Right lobe of liver (tissue), 6 donors: ENCODE measurements around the gene ARHGEF18. TPM values are rescaled to one million over a fixed set of nuclear protein-coding genes. Genes with fewer than 3 reads are reported as not detected.
A peak's percentile ranks its signal among the peaks of the same experiment; 100 is the strongest.

Source experiments
- ATAC-seq, 4 donors: fragments of 200-7000 bp; cut with Tn5 transposase; one replicate each; pipeline ENCODE4 v1.9.1; 2020; ENCODE audit warnings: mild to moderate bottlenecking in 4 of 4, moderate library complexity in 4 of 4
- DNase-seq, 3 donors: peaks; one replicate each; pipeline ENCODE4 v3.0.0-alpha.2; 2020
- H3K27ac ChIP-seq, 3 donors: fragments of 200-600 bp; one replicate each; pipeline ENCODE4 v1.8.0; 2022
- H3K27me3 ChIP-seq, 2 donors: fragments of 200-600 bp; one replicate each; pipeline ENCODE4 v1.8.0; 2022
- H3K36me3 ChIP-seq, 4 donors: fragments of 200-600 bp; sonication (generic) in 1 of 4; one replicate each; pipeline versions ENCODE4 v1.5.1 to v1.8.0; 2017 to 2022; ENCODE audit warnings: control low read depth in 1 of 4
- H3K4me1 ChIP-seq, 4 donors: fragments of 200-600 bp; sonication (generic) in 1 of 4; one replicate each; pipeline versions ENCODE4 v1.5.1 to v1.8.0; 2017 to 2022; ENCODE audit warnings: control low read depth in 1 of 4
- H3K4me3 ChIP-seq, 3 donors: fragments of 200-600 bp; one replicate each; pipeline ENCODE4 v1.8.0; 2022
- H3K9me3 ChIP-seq, 4 donors: fragments of 200-600 bp; sonication (generic) in 1 of 4; one replicate each; pipeline versions ENCODE4 v1.5.1 to v1.8.0; 2017 to 2022; ENCODE audit warnings: control low read depth in 1 of 4
- POLR2A ChIP-seq: fragments of 450-650 bp; IDR thresholded peaks from one replicate; pipeline ENCODE4 v1.6.1; 2017; ENCODE audit warnings: antibody characterized with exemption, mild to moderate bottlenecking
- WGBS: methylation state at CpG from one replicate; pipeline ENCODE4 v1.1.6; 2018; ENCODE audit warnings: low coverage, low lambda C conversion rate; ENCODE audit not compliant: insufficient coverage; ENCODE audit errors: missing lambda C conversion rate; 5-methylcytosine and 5-hydroxymethylcytosine counted together
- intact Hi-C, 2 donors: fragments of 100-400 bp; cut with DNase I; formaldehyde crosslinking; loops; one replicate each; pipeline versions ENCODE4 v1.11.2 to v1.14.1; 2022
- long read RNA-seq: library from polyadenylated mRNA; unstranded; transcript quantifications from one replicate; pipeline ENCODE4 v2.0.0, GENCODE V29; 2019
- total RNA-seq, 6 experiments: library from RNA; depleted of rRNA in 2 of 6; stranded (reverse); fragments of >200 nt in 2 of 6; fragmentation: NEBNext Ultra II Directional in 3 of 6; extraction: Animal tissue kit (Norgen Biotek cat#: 25700) in 3 of 6; gene quantifications; one replicate each; pipeline versions ENCODE4 v1.1.0 to v1.2.4, GENCODE V29; 2016 to 2023
- TF ChIP-seq, protein P1 (sequence below), 4 donors: fragments of 200-600 bp in 3 of 4; fragments of 450-650 bp in 1 of 4; IDR thresholded peaks; one replicate each; pipeline versions ENCODE4 v1.5.1 to v1.8.0; 2016 to 2022; ENCODE audit warnings: antibody characterized with exemption in 4 of 4, mild to moderate bottlenecking in 2 of 4
- donor health status: DM: no; HTN: yes; CAD: no.
- donor health status: DM: no; HTN: no; CAD: no.
- donor health status: DM: no; HTN: no; CAD: no.
- donor health status: DM: no; HTN: yes; CAD: no.
- donor health status: DM: no; HTN: yes; CAD: no.

The ARHGEF18 gene
- total RNA-seq, result 10 to 100 TPM; 15.1 to 19.2 (median 17.7) TPM
- long read RNA-seq, partial matches to known transcripts, result 1 of 1 reads
- long read RNA-seq, other reads (novel, unspliced or antisense), result 0 of 1 reads

DNA sequence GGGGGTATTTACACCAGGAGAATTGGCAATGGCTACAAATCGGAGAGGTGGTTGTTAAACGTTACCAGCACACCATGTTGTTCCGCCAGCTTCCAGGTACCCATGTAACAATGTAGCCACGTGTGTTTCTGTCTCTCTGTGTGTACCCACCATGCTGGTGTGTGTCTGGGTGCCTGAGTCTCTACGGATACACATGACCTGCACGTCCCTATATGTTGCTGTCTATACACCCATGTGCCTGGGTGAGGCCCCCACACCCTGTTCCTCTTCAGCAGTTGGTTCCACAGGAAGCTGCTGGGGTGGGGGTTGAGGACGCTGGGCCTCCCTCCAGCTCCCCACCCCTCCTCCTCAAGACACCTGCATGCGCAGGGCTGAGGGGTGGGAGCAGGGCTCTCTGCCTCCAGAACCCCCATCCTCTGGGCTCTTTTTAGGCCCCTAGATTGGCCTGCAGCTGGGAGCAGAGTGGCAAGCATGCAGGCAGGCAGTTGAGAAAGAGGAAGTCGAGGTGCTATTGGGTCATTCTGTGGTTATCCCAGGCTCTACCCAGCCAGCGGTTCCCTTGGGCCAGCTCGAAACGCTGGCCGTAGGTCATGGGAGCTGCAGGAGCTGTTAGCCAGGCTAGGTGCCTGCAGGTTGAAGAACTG, at the start of gene ARHGEF18:
ARHGEF18 (plus strand) TSS at position 351 of the 644 bp plus-strand sequence. CDS start 13,954 bp downstream, outside the sequence.
- TF ChIP-seq, protein P1, sequence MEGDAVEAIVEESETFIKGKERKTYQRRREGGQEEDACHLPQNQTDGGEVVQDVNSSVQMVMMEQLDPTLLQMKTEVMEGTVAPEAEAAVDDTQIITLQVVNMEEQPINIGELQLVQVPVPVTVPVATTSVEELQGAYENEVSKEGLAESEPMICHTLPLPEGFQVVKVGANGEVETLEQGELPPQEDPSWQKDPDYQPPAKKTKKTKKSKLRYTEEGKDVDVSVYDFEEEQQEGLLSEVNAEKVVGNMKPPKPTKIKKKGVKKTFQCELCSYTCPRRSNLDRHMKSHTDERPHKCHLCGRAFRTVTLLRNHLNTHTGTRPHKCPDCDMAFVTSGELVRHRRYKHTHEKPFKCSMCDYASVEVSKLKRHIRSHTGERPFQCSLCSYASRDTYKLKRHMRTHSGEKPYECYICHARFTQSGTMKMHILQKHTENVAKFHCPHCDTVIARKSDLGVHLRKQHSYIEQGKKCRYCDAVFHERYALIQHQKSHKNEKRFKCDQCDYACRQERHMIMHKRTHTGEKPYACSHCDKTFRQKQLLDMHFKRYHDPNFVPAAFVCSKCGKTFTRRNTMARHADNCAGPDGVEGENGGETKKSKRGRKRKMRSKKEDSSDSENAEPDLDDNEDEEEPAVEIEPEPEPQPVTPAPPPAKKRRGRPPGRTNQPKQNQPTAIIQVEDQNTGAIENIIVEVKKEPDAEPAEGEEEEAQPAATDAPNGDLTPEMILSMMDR (IDR thresholded peaks at IDR 0.05), result no peak
- no peak for TF ChIP-seq POLR2A
- Histone ChIP-seq H3K27ac (peak within 1 kb of the TSS in 1 of 3 donors; percentile 47), H3K9me3 (no peaks in the 10 kb centered on the region), H3K27me3 (no peaks in the 10 kb centered on the region), H3K4me3 (peak within 1 kb of the TSS in 1 of 3 donors; percentile 21), H3K4me1 (no peaks in the 10 kb centered on the region), H3K36me3 (no peaks in the 10 kb centered on the region)
- ATAC-seq (peak; percentile 35 to 77 (median 62)), DNase-seq (peak in 2 of 3 donors; percentile 34 to 64)
- intact Hi-C loops, result loop anchor here in 1 of 2 donors (10.0 kb wide), 1 partner anchor 244 kb away; no protein-coding TSS in a partner anchor
- 53% methylated on average over 6 of the region's 13 CpGs for WGBS

DNA sequence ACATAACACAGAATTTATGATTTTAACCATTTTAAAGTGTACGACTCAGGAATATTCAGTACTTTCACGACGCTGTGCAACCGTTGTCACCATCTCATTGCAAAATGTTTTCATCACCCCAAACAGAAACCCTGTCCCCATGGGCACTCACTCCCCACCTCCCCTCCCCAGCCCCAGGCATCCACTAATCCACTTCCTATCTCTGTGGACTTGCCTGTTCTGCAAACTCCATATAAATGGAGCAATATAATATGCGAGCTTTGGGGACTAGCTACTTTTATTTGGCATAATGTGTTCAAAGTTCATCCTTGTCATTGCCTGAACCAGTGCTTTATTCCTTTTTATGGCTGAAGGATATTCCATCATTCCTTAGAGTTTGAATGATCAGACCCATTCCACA, 47.2 kb upstream of the ARHGEF18 start:
- ATAC-seq (no peak), DNase-seq (no peak)
- Histone ChIP-seq H3K27me3 (no peaks in the 10 kb centered on the region), H3K9me3 (no peaks in the 10 kb centered on the region), H3K27ac (no peak overlapping the region), H3K4me3 (no peak overlapping the region), H3K4me1 (peaks cover 0 to 1% (median 0%) of the 10 kb centered on the region in 4 donors), H3K36me3 (no peaks in the 10 kb centered on the region)
- WGBS, result 55% methylated on average over 5 of the region's 5 CpGs
- intact Hi-C loops, result no loop called here
- TF ChIP-seq POLR2A, result no peak
- TF ChIP-seq, protein P1 (IDR thresholded peaks at IDR 0.05), result no peak

DNA sequence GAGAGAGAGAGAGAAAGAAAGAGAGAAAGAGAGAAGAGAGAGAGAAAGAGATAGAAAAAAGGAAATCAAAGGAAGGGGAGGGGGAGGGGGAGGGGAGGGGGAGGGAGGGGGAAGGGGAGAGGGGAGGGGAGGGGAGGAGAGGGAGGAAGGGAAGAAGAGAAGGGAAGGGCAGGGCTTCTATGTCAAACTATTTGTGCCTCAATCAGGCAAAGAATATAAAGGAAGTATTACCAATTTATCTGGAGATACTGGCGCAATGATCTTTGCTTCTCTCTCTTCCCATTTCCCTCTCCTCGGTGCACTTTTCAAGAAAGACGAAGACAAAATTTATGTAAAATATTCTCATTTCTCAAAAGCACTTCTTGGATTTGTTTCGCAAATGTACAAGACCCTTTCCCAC, 45.3 kb upstream of the ARHGEF18 start:
- ATAC-seq (no peak), DNase-seq (no peak)
- intact Hi-C loops, result no loop called here
- no peaks in the 10 kb centered on the region for H3K4me1 ChIP-seq
- WGBS, result 53% methylated on average over 4 of the region's 4 CpGs
- H3K9me3 ChIP-seq, result no peaks in the 10 kb centered on the region
- H3K36me3 ChIP-seq, result no peaks in the 10 kb centered on the region
- no peak overlapping the region for H3K4me3 ChIP-seq
- no peak overlapping the region for H3K27ac ChIP-seq
- no peaks in the 10 kb centered on the region for H3K27me3 ChIP-seq
- TF ChIP-seq, protein P1 (IDR thresholded peaks at IDR 0.05), result no peak
- TF ChIP-seq POLR2A, result no peak

DNA sequence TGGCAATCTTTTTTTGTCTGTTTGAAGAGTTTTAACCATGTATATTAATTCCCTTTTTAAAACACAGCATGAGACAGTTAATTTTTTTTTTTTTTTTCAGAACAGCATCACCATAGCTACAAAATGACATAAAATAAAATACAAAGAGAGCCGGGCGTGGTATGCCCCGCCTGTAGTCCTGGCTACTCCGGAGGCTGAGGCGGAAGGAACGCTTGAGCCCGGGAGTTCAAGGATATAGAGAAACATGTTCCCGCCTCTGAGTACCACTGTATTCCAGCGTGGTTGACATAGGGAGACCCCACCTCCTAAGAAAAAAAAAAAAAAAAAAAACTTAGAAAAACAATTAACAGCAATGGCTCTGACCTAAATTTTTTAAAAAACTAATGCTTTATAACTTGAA, 44.5 kb upstream of the ARHGEF18 start:
- Histone ChIP-seq H3K4me1 (no peaks in the 10 kb centered on the region), H3K27me3 (no peaks in the 10 kb centered on the region), H3K27ac (no peak overlapping the region), H3K36me3 (no peaks in the 10 kb centered on the region), H3K4me3 (no peak overlapping the region), H3K9me3 (no peaks in the 10 kb centered on the region)
- ATAC-seq (peak in 3 of 4 donors; percentile 33 to 64 (median 44)), DNase-seq (no peak)
- intact Hi-C loops, result no loop called here
- TF ChIP-seq POLR2A, result no peak
- TF ChIP-seq, protein P1 (IDR thresholded peaks at IDR 0.05), result no peak
- 61% methylated on average over 9 of the region's 9 CpGs for WGBS
